HG03575 (cell line): ENCODE measurements around the gene GPC6.

Source experiments
- ATAC-seq: cut with Tn5 transposase; IDR thresholded peaks from one replicate; pipeline ENCODE4 v1.9.1; 2021; ENCODE audit not compliant: unreplicated experiment, insufficient number of reproducible peaks, low FRiP score; ENCODE audit errors: extremely low read depth

GPC6 gene

GRCh38 chr13:94056362-94056990 is 829.9 kb downstream of the GPC6 start:
- ATAC-seq: no peak

GRCh38 chr13:94057618-94058186 is 831.1 kb downstream of the GPC6 start:
- no peak for ATAC-seq

- ATAC-seq: no peak
Measured at GRCh38 chr13:94058821-94059360, 832.3 kb downstream of the GPC6 start.

GRCh38 chr13:94061301-94061700 is 834.7 kb downstream of the GPC6 start:
- ATAC-seq: no peak

GRCh38 chr13:94063096-94063495 is 836.5 kb downstream of the GPC6 start:
- ATAC-seq: no peak

GRCh38 chr13:94063848-94064247 is 837.2 kb downstream of the GPC6 start:
- no peak for ATAC-seq

- ATAC-seq: no peak
Measured at GRCh38 chr13:94065741-94066140, 839.1 kb downstream of the GPC6 start.

- ATAC-seq: no peak
Measured at GRCh38 chr13:94073007-94073744, 846.6 kb downstream of the GPC6 start.

GRCh38 chr13:94079876-94080275 is 853.3 kb downstream of the GPC6 start:
- ATAC-seq: no peak

- no peak for ATAC-seq
Measured at GRCh38 chr13:94080527-94080926, 853.9 kb downstream of the GPC6 start.

- no peak for ATAC-seq
Measured at GRCh38 chr13:94087100-94087499, 860.5 kb downstream of the GPC6 start.

GRCh38 chr13:94088742-94089141 is 862.1 kb downstream of the GPC6 start:
- ATAC-seq: no peak

GRCh38 chr13:94090773-94091480 is 864.3 kb downstream of the GPC6 start:
- no peak for ATAC-seq

- ATAC-seq: no peak
Measured at GRCh38 chr13:94093652-94094315, 867.2 kb downstream of the GPC6 start.

- ATAC-seq: no peak
Measured at GRCh38 chr13:94109715-94110374, 883.2 kb downstream of the GPC6 start.

GRCh38 chr13:94112227-94112626 is 885.6 kb downstream of the GPC6 start:
- ATAC-seq: no peak

GRCh38 chr13:94112731-94113130 is 886.1 kb downstream of the GPC6 start:
- ATAC-seq: no peak

GRCh38 chr13:94113245-94113644 is 886.6 kb downstream of the GPC6 start:
- no peak for ATAC-seq

GRCh38 chr13:94114166-94114565 is 887.6 kb downstream of the GPC6 start:
- ATAC-seq: no peak
